ENCODE results near the gene FRMD8.

The FRMD8 gene

DNA sequence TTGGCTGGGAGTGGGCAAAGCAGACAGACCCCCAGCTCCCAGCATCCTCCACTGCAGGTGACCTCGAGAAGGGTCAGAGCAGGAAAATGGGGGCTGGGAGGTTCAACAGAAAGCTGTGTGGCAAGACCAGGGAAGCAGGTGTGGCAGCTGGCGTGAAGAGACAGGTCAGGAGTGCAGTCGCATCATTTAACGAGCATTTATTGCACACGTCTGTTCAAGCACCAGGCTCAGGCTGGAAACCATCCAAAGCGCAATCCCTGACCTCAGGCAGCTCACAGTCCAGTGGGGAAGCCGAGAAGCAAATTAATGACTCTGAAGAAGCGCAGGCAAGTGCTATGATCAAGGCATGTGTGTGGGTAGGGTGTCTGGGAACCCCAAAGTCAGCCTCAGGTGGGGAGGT is 11.4 kb upstream of the FRMD8 start:
- DNase-seq (ENCODE audit: low read depth): no peak

DNA sequence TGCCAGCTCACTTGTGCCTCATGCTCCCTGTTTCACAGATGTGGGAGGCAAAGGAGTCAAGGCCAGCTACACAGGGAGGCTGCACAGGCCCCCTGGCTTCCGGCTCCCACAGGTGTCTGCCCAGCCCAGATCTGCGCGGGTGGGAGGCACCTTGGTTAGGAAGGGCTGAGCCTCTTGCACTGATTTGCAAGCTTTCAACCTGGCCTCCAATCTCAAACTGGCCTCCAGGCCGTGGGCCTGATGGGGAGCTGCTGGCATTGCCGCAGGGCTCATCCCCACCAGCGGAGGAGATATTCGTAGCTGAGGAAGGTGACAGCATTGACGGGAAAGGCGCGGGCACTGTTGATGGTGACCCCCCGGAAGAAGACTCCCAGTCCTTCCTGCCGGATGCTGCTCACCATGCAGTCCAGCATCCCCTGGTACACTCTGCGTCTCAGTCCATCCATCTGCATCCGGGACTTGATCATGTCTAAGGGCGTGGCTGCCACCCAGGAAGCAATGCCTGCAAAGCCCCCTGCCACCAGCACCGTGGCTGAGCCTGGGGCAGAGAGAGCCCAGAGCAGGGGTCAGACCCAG is 10.2 kb upstream of the FRMD8 start:
- no peak for DNase-seq (ENCODE audit: low read depth)

DNA sequence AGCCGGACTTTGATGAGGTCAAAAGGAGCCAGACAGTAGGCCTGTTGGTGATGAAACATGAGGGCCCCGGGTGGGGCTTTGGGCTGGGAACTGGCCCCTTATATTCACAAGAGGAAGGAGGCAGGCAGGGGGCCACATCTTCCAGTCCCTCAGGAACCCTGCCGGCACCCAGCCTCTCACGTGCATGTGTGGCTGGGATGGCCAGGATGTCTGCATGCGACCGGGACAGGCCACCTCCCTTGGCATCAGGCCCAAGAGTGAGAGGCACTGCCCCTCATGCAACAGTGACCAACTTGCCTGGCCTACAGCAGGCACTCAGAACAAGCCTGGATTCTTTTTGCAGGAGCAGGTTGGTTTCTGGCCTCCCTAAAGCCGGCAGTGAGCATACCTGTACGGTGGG is 9.4 kb upstream of the FRMD8 start:
- no peak for DNase-seq (ENCODE audit: low read depth)

- DNase-seq (ENCODE audit: low read depth): no peak
Observed at GRCh38 chr11:65377777-65378176, 8.7 kb upstream of the FRMD8 start.

DNA sequence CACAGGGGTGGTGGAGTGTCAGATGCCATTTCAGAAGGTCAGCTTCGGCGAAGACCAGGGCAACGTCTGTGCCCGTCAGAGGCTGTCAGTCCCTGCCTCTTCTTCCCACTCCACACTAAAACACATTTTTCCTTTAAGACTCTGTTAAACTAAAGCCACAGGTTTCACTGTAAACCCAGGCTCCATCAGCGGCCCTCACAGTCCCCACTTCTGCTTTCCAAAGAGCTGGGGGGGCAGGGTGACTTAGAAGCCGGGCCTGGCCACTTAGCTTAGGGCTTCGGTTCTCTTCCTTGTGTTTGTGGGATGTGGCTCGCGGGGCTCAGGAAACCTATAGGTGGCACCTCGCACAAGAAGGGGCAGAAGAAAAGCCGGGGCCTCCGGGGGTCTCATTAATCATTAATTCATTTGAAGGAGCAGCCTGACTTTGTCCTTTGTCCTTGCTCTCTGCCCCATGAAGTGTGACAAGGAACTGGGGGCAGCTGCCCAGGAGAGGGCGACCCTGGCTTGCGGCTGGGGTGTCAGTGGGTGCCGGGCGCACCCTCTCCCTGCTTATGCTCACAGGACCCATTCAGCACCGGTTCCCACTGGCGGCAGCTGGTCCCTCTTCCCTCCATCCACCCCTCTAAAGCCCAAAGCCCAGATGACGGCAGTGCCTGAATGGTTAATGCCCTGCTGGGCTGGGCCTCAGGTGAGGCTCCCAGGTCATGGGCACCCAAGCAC is 8.1 kb upstream of the FRMD8 start:
- DNase-seq (ENCODE audit: low read depth): no peak

- DNase-seq (ENCODE audit: low read depth): no peak
Observed at GRCh38 chr11:65378928-65379638, 7.4 kb upstream of the FRMD8 start.

- no peak for DNase-seq (ENCODE audit: low read depth)
Observed at GRCh38 chr11:65379698-65380459, 6.6 kb upstream of the FRMD8 start.

DNA sequence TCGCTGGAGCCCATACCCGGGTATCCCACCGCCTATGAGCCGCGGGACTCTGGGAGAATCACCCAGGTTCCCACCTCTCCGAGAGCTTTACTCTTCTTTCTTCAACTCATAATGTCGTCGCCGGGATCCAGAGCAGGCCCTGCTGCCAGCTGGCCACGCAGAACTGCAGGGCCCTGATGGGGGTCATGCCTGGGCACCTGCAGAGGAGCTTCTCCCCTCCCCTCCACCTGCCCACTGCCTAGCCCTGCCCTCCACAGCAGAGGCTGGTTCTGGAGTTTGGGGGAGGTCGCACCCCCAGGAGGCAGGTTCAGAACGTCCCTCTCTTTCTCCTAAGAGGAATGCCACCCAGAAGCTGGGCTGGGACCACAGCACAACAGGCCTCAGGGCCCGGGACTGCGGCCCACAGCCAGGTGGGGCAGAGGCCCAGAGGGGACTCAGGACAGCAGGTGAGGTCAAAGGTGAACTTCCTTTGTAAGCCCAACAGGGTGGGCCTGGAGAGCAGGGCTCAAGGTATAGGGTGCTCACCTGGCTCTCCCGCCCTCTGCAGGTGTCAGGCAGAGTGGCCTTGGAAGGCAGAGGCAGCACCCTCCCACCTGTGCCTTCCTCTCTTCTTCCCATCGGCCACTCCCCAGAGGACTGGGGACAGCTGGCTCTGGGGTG is 5.8 kb upstream of the FRMD8 start:
- no peak for DNase-seq (ENCODE audit: low read depth)

DNA sequence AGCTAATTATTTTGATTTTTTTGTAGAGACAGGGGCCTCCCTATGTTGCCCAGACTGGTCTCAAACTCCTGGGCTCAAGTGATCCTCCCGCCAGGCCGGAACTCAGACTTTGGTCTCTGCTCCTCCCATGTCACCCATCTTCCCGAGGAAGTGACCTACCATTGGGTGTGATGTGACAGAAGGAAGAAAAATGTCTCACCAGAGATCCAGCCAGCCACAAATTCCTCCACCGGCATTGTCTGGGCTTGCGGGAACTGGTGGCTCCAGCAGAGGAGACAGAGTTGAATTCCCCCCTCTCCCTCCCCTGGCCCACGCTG is 4.8 kb upstream of the FRMD8 start:
- DNase-seq (ENCODE audit: low read depth): no peak

GRCh38 chr11:65382033-65382803 is 4.2 kb upstream of the FRMD8 start, which contains the start of gene SLC25A45:
TSS of gene SLC25A45 (minus strand) at chr11:65382646. CDS start at chr11:65381951, 695 bp downstream.
- DNase-seq (ENCODE audit: low read depth): peak; percentile 99

GRCh38 chr11:65382804-65383368 is 3.6 kb upstream of the FRMD8 start:
- DNase-seq (ENCODE audit: low read depth): no peak

DNA sequence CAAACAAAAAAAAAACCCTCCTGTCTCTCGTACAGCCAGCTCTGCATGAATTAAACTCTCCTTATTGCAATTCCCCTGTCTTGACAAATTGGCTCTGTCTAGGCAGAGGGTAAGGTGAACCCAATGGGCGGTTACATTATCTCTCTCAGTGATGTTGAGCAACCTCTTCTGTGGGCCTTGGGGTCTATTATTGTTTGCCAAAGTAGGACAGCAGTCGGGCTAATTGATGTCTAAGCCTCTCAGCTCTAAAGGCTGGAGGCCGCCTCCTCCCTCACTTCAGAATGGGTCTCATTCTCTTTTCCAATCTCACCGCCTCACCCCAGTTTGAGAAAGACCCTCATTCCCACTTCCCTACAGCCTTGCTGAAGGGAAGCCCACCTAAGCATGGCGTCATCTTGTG is 2.7 kb upstream of the FRMD8 start:
- no peak for DNase-seq (ENCODE audit: low read depth)

GRCh38 chr11:65384301-65384889 is 2.0 kb upstream of the FRMD8 start:
- no peak for DNase-seq (ENCODE audit: low read depth)

- DNase-seq (ENCODE audit: low read depth): no peak
Observed at GRCh38 chr11:65388731-65389130, 2.3 kb downstream of the FRMD8 start.

DNA sequence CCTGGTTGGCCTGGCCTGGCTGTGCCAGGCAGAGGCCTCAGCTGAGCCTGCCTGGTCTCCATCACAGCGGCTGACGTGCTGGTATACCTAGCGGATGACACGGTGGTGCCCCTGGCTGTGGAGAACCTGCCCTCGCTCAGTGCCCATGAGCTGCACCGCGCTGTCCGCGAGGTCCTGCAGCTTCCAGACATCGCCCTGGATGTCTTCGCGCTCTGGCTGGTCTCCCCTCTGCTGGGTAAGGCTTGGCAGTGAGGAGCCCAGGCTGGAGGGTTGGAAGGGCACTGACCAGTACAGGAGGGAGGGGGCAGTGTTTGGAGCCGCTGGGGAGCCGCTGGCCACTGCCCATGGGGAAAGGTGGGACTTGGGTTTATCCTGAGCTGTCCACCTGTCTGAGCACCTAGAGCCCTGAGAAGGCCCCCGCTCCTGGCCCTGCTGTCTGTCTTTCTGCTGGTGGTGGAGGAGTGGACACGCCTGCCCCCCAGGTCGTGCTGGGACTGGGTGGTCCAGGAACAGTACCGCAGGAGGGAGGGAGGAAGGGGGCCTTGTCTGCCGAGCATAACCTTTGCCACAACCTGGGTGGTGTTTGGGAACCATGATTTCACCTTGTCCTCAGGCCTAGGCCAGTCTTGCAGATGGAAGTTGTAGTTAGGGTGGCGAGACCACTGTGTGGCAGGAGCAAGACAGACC is 3.0 kb downstream of the FRMD8 start:
- DNase-seq (ENCODE audit: low read depth): no peak

GRCh38 chr11:65390099-65390941 is 3.9 kb downstream of the FRMD8 start:
- DNase-seq (ENCODE audit: low read depth): no peak

DNA sequence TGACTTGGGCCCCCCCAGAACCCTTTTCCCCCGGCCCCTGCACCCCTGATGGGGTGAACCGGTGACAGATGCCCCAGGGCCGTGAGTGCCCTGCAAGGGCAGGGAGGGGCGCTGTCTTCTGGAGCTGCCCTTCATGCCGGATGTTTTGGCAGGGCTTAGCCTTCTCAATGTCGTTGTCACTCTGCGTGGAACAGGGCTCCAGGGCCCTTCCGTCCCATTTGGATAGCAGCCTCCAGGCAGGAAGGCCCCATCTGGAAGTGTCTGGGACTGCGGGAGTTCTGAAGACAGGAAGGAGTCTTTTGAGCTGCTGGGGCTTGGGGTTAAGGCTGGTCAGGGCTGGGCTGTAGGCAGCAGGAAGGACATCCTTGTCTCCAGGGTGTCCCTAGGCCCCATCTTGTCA is 4.6 kb downstream of the FRMD8 start:
- no peak for DNase-seq (ENCODE audit: low read depth)

DNA sequence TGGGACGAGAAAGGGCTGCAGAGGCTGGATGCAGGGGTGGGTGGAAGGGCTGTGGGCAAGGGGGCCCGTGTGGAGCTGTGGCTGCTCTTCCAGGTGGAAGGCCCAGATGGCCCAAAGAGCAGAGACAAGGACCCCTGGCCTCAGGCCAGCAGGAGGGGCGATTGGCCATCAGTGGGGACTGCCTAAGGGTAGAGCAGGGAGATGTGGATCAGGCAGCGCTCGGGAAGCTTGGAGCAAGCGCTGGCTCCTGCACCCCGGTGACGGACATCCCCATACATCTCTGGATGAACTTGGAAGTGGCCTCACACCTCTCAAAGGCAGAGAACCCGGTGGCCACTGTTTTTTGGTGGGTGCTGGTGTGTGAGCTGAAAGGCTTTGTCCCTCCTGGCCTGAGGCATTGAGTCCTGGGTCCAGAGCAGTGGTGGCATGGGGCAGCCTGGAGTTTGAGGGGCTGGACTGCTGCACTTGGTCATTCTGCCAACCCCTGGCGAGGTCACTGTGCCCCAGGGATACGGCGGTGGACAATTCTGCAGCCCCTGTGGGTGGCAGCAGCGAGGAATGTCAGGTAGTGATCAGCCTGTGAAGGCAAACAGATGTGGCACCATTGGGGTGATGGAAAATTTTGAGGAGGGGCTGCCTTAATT is 5.9 kb downstream of the FRMD8 start:
- no peak for DNase-seq (ENCODE audit: low read depth)

GRCh38 chr11:65392899-65393298 is 6.5 kb downstream of the FRMD8 start:
- no peak for DNase-seq (ENCODE audit: low read depth)

Measured in stromal cell of bone marrow (primary cell).